Esophagus squamous epithelium (tissue), 5 donors: ENCODE results near the gene ZNF831. TPM values are rescaled to one million over a fixed set of nuclear protein-coding genes. Genes with fewer than 3 reads are reported as not detected.

ENCODE experiments used
- DNase-seq: peaks from one replicate; lab custom pipeline; 2025; lab: John Stamatoyannopoulos, UW
- H3K27ac ChIP-seq, 4 donors: fragments of 200-600 bp; sonication (generic); one replicate each; pipeline ENCODE4 v1.5.1; 2016 to 2019; ENCODE audit warnings: mild to moderate bottlenecking in 1 of 4
- H3K27me3 ChIP-seq, 4 donors: fragments of 200-600 bp; sonication (generic); 1 replicate in 3 of 4; 2 replicates in 1 of 4; pipeline versions ENCODE4 v1.5.1 to v1.6.0; 2017 to 2021; ENCODE audit warnings: antibody characterized with exemption in 1 of 4
- H3K36me3 ChIP-seq, 3 donors: fragments of 200-600 bp; sonication (generic); one replicate each; pipeline ENCODE4 v1.5.1; 2016 to 2019
- H3K4me1 ChIP-seq, 3 donors: fragments of 200-600 bp; sonication (generic); one replicate each; pipeline ENCODE4 v1.5.1; 2017 to 2019
- H3K4me3 ChIP-seq, 4 donors: fragments of 200-600 bp; sonication (generic); 1 replicate in 3 of 4; 2 replicates in 1 of 4; pipeline ENCODE4 v1.5.1; 2016 to 2019; ENCODE audit warnings: mild to moderate bottlenecking in 2 of 4, moderate library complexity in 1 of 4
- H3K9me3 ChIP-seq, 3 donors: fragments of 200-600 bp; sonication (generic); one replicate each; pipeline ENCODE4 v1.5.1; 2016 to 2019
- POLR2A ChIP-seq, 4 donors: fragments of 450-650 bp; IDR thresholded peaks; one replicate each; pipeline ENCODE4 v1.6.1; 2017; ENCODE audit warnings: antibody characterized with exemption in 4 of 4, mild to moderate bottlenecking in 4 of 4, moderate library complexity in 3 of 4
- WGBS, 2 donors: methylation state at CpG; one replicate each; pipeline ENCODE4 v1.1.5; 2018; 5-methylcytosine and 5-hydroxymethylcytosine counted together
- intact Hi-C: fragments of 100-400 bp; cut with DNase I; formaldehyde crosslinking; loops from one replicate; pipeline ENCODE4 v1.15.0; 2022
- total RNA-seq, 4 donors: library from RNA; depleted of rRNA; stranded (reverse); fragments of >200 nt; gene quantifications; one replicate each; pipeline ENCODE4 v1.1.0, GENCODE V29; 2016
- TF ChIP-seq, protein P1 (sequence below), 6 experiments: fragments of 450-650 bp in 4 of 6; fragments of 200-600 bp in 2 of 6; sonication (generic) in 2 of 6; IDR thresholded peaks; one replicate each; pipeline ENCODE4 v1.5.1; 2016 to 2019; ENCODE audit warnings: antibody characterized with exemption in 6 of 6, mild to moderate bottlenecking in 4 of 6, moderate library complexity in 4 of 6
- donor health status: DM: yes; HTN: yes; CAD: no.

The ZNF831 gene
- total RNA-seq, 4 donors from 2014 or later, result 0.38 to 1.7 (median 0.60) TPM

GRCh38 chr20:59178983-59179595 lies 15.5 kb downstream of the ZNF831 start:
- Histone ChIP-seq H3K27ac (no peak overlapping the region), H3K9me3 (no peaks in the 10 kb centered on the region), H3K27me3 (no peaks in the 10 kb centered on the region), H3K4me3 (no peak overlapping the region), H3K4me1 (peaks cover 0 to 2% (median 0%) of the 10 kb centered on the region in 3 donors), H3K36me3 (no peaks in the 10 kb centered on the region)
- intact Hi-C loops, result no loop called here
- 75 to 85% methylated on average over 4 to 8 of the region's 10 CpGs for WGBS, 2 donors
- TF ChIP-seq, protein P1, sequence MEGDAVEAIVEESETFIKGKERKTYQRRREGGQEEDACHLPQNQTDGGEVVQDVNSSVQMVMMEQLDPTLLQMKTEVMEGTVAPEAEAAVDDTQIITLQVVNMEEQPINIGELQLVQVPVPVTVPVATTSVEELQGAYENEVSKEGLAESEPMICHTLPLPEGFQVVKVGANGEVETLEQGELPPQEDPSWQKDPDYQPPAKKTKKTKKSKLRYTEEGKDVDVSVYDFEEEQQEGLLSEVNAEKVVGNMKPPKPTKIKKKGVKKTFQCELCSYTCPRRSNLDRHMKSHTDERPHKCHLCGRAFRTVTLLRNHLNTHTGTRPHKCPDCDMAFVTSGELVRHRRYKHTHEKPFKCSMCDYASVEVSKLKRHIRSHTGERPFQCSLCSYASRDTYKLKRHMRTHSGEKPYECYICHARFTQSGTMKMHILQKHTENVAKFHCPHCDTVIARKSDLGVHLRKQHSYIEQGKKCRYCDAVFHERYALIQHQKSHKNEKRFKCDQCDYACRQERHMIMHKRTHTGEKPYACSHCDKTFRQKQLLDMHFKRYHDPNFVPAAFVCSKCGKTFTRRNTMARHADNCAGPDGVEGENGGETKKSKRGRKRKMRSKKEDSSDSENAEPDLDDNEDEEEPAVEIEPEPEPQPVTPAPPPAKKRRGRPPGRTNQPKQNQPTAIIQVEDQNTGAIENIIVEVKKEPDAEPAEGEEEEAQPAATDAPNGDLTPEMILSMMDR (IDR thresholded peaks at IDR 0.05), result no peak
- no peak for TF ChIP-seq POLR2A (IDR thresholded peaks at IDR 0.05)
- DNase-seq, result no peak

DNA sequence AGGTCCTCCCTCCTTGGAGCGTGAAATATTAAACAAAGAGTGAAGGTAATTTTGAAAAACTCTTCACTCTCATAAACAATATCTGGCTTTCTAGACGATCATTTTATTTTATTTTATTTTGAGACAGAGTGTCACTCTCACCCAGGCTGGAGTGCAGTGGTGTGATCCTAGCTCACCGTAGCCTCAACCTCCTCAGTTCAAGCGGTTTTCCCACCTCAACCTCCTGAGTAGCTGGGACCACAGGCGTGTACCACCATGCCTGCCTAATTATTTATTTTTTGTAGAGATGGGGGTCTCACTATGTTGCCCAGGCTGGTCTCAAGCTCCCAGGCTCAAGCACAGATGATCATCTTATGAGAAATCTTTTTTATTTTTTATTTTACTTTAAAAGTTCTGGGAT lies 16.4 kb downstream of the ZNF831 start:
- Histone ChIP-seq H3K27ac (no peak overlapping the region), H3K36me3 (no peaks in the 10 kb centered on the region), H3K27me3 (no peaks in the 10 kb centered on the region), H3K9me3 (no peaks in the 10 kb centered on the region), H3K4me1 (peaks cover 0 to 2% (median 0%) of the 10 kb centered on the region in 3 donors), H3K4me3 (no peak overlapping the region)
- no peak for DNase-seq
- WGBS, 2 donors, result 91 to 94% methylated on average over 5 of the region's 5 CpGs
- TF ChIP-seq, protein P1 (IDR thresholded peaks at IDR 0.05), result no peak
- TF ChIP-seq POLR2A (IDR thresholded peaks at IDR 0.05), result no peak
- intact Hi-C loops, result no loop called here

DNA sequence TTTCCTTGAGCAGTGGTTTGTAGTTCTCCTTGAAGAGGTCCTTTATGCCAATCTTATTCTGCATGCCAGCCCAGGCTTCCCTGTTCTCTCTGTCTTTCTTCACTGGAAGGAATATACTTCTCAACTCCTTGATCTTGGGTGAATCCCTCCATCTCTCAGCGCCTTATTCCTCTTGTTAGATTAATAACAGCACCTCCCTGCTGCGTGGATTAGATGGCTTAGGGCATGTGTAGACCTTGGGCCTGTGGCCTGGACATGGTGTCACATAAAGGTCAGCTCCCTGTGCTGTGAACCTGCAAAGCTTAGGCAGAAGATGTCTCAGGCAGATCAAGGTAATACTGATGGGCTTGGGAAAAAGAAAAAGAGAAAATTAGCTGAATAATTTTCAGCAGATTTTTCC lies 18.3 kb downstream of the ZNF831 start:
- Histone ChIP-seq H3K36me3 (no peaks in the 10 kb centered on the region), H3K27me3 (peaks cover 0 to 10% (median 0%) of the 10 kb centered on the region in 4 donors), H3K27ac (no peak overlapping the region), H3K4me1 (no peaks in the 10 kb centered on the region), H3K4me3 (no peak overlapping the region), H3K9me3 (no peaks in the 10 kb centered on the region)
- WGBS, 2 donors, result 69 to 79% methylated on average over 2 of the region's 2 CpGs
- TF ChIP-seq, protein P1 (IDR thresholded peaks at IDR 0.05), result no peak
- no peak for TF ChIP-seq POLR2A (IDR thresholded peaks at IDR 0.05)
- intact Hi-C loops, result no loop called here
- DNase-seq, result no peak

- no peaks in the 10 kb centered on the region for H3K9me3 ChIP-seq
- H3K27ac ChIP-seq, result no peak overlapping the region
- H3K4me3 ChIP-seq, result no peak overlapping the region
- WGBS, 2 donors, result 51 to 69% methylated on average over 5 to 7 of the region's 7 CpGs
- peaks cover 0 to 10% (median 0%) of the 10 kb centered on the region in 4 donors for H3K27me3 ChIP-seq
- H3K36me3 ChIP-seq, result no peaks in the 10 kb centered on the region
- no peak for DNase-seq
- no peaks in the 10 kb centered on the region for H3K4me1 ChIP-seq
- TF ChIP-seq, protein P1 (IDR thresholded peaks at IDR 0.05), result no peak
- no peak for TF ChIP-seq POLR2A (IDR thresholded peaks at IDR 0.05)
- intact Hi-C loops, result no loop called here
Observed at GRCh38 chr20:59182401-59183044, 18.9 kb downstream of the ZNF831 start.

GRCh38 chr20:59183751-59184150 lies 20.1 kb downstream of the ZNF831 start:
- Histone ChIP-seq H3K9me3 (no peaks in the 10 kb centered on the region), H3K4me3 (no peak overlapping the region), H3K4me1 (no peaks in the 10 kb centered on the region), H3K27ac (no peak overlapping the region), H3K36me3 (no peaks in the 10 kb centered on the region), H3K27me3 (peaks cover 0 to 10% (median 0%) of the 10 kb centered on the region in 4 donors)
- DNase-seq, result no peak
- no peak for TF ChIP-seq POLR2A (IDR thresholded peaks at IDR 0.05)
- TF ChIP-seq, protein P1 (IDR thresholded peaks at IDR 0.05), result no peak
- intact Hi-C loops, result no loop called here
